Measurements from ENCODE around the gene RANGAP1. TPM values are rescaled to one million over a fixed set of nuclear protein-coding genes. Genes with fewer than 3 reads are reported as not detected.
A peak's percentile ranks its signal among the peaks of the same experiment; 100 is the strongest.
"Not testable (repeated sequence)": the region's sequence is repeated elsewhere in the genome, so short reads cannot be mapped to it uniquely, and the experiment has no call there.

The RANGAP1 gene
- total RNA-seq, 1 experiment from 2014 or later: 97.9 TPM

DNA sequence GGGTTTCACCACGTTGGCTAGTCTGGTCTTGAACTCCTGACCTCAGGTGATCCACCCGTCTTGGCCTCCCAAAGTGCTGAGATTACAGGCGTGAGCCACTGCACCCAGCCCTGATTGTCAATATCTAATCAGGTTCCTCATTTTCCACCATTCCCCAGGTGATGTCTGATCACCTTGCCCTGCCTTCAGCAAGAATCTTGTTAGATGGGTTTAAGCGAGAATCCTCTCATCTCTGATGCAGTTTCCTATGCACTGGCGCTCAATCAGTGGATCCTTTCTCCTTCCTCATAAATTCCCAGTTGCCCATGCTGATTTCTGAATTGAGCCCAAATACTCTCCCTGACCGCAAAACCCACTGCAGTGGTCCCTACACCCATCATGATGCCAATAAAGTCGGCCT lies 14.7 kb upstream of the RANGAP1 start:
- no peak for DNase-seq (ENCODE audit: low read depth)

DNA sequence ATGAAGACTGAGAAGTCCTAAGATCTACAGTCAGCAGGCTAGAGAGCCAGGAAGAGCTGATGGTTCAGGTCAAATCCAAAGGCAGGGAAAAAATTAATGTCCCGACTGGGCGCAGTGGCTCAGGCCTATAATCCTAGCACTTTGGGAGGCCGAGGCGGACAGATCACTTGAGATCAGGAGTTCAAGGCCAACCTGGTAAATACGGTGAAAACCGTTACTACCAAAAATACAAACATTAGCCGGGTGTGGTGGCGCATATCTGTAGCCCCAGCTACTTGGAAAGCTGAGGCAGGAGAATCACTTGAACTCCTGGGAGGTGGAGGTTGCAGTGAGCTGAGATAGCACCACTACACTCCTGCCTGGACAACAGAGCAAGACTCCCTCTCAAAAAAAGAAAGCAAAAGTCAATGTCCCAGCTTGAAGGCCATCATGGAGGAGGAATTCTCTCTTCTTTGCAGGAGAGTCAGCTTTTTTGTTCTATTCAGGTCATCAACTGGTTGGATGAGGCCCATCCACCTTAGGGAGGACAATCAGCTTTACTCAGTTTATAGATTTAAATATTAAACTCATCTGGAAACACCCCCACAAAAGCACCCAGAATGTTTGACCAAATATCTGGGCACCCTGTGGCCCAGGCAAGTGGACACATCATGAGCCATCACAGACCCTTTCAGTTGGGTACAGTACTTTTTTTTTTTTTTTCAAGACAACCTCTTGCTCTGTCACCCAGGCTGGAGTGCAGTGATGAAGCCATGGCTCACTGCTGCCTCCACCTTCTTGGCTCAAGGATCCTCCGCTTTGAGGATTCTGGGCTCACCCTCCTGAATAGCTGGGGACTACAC lies 11.1 kb upstream of the RANGAP1 start:
- no peak for DNase-seq (ENCODE audit: low read depth)

DNA sequence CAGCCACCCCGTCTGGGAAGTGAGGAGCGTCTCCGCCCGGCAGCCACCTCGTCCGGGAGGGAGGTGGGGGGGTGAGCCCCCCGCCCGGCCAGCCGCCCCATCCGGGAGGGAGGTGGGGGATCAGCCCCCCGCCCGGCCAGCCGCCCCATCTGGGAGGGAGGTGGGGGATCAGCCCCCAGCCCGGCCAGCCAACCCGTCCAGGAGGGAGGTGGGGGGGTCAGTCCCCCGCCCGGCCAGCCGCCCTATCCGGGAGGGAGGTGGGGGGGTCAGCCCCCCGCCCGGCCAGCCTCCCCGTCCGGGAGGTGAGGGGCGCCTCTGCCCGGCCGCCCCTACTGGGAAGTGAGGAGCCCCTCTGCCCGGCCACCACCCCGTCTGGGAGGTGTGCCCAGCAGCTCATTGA lies 8.8 kb upstream of the RANGAP1 start:
- not testable (repeated sequence) for DNase-seq (ENCODE audit: low read depth)

DNA sequence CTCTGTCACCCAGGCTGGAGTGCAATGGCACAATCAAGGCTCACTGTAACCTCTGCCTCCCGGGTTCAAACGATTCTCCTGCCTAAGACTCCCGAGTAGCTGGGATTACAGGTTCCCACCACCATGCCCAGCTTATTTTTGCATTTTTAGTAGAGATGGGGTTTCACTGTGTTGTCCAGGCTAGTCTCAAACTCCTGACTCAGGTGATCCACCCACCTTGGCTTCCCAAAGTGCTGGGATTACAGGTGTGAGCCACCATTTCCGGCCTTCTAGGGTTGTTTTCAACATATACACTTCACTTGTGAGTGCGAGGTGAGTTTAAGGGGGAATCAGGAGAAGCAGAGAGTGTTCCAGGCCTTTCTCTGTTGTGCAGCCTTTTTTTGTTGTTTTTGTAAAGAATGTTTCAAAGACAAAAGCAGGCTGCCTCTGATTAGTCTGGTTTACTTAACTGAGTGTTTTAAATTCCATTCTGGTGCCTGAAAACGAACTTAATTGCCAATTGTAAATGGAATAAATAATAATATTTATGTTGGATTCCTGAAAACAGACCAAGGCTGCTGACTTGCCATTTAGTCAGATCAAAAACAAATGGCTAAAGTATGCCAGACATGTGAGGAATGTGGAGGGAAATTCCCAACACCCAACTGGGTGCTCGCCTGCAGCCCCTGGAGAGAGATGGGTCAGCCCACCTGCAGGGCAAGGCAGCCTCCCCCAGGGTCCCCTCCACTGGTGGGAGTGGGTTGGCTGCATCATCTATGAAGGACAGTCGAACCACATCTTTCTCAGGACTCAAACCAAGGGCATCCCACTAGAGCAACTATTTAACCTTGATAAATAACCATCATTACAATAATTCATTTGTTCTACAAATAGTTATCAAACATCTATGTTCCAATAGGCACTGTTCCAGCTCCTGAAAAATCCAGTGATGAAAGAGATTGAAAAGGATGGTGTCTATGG lies 4.6 kb upstream of the RANGAP1 start:
- peak; percentile 85 for DNase-seq (ENCODE audit: low read depth)

GRCh38 chr22:41289671-41290070 lies 3.7 kb upstream of the RANGAP1 start:
- DNase-seq (ENCODE audit: low read depth): peak; percentile 26

DNA sequence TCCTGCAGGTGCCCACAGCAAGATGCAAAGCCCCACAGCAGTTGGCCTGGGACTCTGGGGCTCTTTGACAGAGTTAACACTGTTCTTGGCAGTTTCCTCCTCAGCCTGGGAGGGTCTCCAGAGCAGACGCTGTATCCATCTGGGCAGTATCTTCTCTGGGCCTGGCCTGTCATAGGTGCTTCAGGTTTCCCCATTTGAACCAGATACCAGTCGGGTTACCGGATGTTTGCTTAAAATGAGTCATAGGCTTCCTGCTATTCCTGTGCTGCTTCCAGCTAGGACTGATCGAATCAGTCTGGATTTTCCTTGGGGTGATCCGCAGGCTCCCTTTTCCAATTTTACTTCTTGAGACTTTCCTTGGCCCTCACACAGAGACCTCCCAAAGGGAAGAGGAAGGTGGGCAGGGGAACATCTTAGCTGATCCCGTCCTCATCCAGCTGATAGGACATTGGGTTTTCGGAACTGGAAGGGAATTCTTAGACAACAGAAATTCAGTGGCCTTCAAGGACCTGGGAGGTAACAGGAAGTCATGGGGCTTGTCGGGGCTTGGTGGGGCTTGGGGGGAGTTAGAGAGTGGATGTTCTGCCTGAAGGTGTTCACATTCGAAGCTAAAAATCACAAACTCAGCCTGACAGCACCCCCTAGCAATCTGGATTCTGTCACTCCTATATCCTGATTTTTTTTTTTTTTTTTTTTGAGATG lies 2.4 kb upstream of the RANGAP1 start:
- peak; percentile 84 for DNase-seq (ENCODE audit: low read depth)

DNA sequence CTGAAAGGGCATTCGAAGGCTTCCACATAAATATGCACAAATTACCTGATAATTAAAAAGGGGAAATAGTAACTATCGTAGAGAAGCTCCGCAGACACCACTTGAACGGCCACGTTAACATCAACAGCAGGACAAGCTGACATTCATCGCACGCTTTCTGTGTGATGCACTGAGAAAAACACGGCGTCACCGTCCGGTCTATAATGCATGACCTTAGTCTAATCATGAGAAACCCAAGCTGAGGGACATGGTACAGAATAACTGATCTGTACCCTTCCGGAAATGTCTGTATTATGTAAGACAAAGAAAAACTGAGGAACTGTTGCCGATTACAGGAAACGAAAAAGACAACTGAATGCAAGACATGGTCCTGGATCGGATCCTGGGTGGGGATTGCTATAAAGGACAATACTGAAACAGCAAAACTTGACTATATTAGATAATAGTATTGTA lies 678 bp upstream of the RANGAP1 start:
- DNase-seq (ENCODE audit: low read depth): no peak

- DNase-seq (ENCODE audit: low read depth): peak; percentile 93
Observed at GRCh38 chr22:41285441-41285819, 557 bp downstream of the RANGAP1 start.

DNA sequence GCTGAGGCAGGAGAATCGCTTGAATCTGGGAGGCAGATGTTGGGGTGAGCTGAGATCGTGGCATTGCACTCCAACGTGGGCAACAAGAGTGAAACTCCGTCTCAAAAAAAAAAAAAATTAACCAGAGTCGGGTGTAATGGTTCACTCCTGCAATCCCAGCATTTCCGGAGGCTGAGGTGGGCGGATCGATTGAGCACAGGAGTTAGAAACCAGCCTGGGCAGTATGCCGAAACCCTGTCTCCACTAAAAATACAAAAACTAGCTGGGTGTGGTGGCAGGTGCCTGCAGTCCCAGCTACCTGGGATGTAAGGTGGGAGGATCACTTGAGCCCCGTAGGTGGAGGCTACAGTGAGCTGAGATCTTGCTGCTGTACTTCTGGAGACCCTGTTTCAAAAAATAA lies 1.5 kb downstream of the RANGAP1 start:
- DNase-seq (ENCODE audit: low read depth): no peak

- no peak for DNase-seq (ENCODE audit: low read depth)
Observed at GRCh38 chr22:41280854-41281253, 5.1 kb downstream of the RANGAP1 start.

GRCh38 chr22:41280065-41280464 lies 5.9 kb downstream of the RANGAP1 start:
- no peak for DNase-seq (ENCODE audit: low read depth)

DNA sequence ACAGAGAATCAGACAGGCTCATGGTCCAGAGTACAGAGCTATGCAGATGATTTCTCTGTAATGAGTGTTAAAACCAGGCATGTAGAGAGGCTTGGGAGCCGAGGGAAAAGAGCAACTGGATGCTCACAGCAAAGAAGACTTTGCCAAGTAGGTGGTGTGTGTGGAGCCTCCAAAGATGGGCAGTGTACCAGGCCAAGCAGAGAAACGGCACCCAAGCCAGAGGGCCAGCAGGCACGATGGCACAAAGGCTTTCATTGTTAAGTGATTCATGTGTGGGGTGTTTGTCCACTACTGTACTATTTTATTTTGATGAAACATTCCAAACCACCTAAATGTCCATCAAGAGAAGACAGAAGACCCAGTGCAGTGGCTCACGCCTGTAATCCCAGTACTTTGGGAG lies 11.1 kb downstream of the RANGAP1 start:
- DNase-seq (ENCODE audit: low read depth): no peak

DNA sequence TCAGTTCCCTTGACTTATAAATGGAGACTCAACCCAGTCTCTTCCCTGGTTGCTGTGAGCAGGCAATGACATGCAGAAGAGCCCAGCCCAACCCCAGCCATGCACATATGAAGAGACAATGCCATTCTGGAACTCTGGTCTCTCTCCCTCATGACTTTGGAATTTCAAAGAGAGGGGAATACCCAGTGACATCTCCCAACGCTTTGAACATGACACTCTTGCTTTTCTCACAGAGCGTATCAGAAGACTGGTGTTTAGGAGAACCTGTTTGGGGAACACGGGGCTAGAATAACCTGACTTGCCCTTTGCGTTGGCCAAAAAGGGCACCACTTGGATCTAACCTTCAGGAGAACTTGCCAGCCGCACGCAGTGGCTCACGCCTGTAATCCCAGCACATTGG lies 12.9 kb downstream of the RANGAP1 start:
- no peak for DNase-seq (ENCODE audit: low read depth)

DNA sequence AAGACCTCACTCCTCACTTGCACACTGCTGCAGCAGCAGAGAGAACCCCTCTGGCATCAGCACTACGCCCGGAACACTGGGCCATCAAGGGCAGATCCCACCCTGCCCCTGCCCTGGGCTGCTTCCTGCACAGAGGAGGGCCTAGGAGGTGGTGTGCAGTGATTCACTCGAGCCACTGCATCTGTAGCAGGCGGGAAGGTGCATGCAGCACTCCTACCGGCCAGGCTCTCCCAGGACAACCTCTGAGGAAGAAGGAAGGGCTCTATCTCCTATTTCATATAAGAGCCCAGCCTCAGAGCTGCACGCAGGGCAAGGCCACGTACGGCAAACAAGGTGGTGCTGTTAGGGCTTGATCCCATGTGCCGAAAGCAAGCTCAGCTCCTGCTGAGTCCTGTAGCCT lies 14.2 kb downstream of the RANGAP1 start:
- DNase-seq (ENCODE audit: low read depth): no peak

DNA sequence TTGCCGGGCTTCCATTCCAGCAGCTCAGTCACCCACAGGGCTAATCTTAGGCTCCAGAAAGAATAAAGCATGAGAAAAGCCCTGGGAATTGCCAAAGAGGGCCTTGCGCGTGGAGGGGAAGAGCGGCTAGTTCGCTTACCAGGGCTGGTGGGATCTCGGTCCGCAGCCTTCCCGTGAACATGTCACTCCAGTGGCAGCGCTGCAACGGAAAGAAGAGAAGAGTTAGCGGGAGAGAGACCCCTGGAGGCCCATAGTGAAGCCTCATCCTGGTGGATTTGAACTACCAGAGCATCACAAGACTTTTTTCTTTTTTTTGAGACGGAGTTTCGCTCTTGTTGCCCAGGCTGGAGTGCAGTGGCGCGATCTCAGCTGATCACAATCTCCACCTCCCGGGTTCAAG lies 18.0 kb downstream of the RANGAP1 start:
- no peak for DNase-seq (ENCODE audit: low read depth)

GRCh38 chr22:41264408-41264941 lies 21.5 kb downstream of the RANGAP1 start:
- no peak for DNase-seq (ENCODE audit: low read depth)

GRCh38 chr22:41263704-41264103 lies 22.3 kb downstream of the RANGAP1 start:
- DNase-seq (ENCODE audit: low read depth): no peak

DNA sequence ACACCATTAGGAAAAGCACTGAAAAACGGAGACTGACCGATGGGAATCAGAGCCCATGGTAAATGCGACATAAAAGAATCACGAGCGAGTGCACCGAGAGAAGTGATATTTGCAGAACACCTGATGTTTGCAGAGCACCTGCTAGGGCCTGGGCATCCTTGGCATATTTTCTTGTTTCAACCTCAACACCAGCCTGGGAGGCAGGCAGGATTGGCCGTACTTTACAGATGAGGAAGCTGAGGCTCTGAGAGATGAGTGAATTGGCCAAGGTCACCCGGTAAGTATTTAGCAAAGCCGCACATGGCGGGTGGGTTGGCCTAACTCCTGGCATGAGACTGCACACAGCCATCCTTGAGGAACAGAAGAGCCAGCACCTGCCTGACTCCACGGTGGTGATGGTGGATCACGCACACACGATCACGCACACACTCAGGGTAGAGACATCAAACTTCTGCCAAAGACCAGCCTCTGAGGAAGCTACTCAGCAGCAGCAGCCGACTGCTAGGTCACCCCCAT lies 23.7 kb downstream of the RANGAP1 start:
- DNase-seq (ENCODE audit: low read depth): no peak

- DNase-seq (ENCODE audit: low read depth): no peak
Observed at GRCh38 chr22:41261541-41262249, 24.3 kb downstream of the RANGAP1 start.

GRCh38 chr22:41260871-41261270 lies 25.1 kb downstream of the RANGAP1 start:
- DNase-seq (ENCODE audit: low read depth): no peak

DNA sequence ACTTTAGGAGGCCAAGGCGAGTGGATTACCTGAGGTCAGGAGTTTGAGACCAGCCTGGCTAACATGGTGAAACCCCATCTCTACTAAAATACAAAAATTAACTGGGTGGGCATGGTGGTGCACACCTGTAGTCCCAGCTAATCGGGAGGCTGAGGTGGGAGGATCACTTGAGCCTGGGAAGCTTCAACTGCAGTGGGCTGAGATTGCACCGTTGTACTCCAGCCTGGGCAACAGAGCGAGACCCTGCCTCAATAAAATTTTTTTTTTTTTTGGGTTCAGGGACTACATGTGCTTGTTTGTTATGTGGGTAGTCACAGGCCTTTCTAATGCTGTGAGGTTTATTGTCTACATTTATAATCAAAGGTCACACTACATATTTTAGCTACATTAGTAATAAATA lies 26.2 kb downstream of the RANGAP1 start:
- DNase-seq (ENCODE audit: low read depth): not testable (repeated sequence)
